Smooth muscle cell (in vitro differentiated cells): ENCODE data around the gene PKD2. TPM values are rescaled to one million over a fixed set of nuclear protein-coding genes. Genes with fewer than 3 reads are reported as not detected.

ENCODE experiments used
- DNase-seq: peaks from one replicate; lab custom pipeline; 2025; ENCODE audit not compliant: unreplicated experiment; lab: John Stamatoyannopoulos, UW
- H2AFZ ChIP-seq: fragments of 200-600 bp; sonication (generic); 2 replicates; pipeline ENCODE4 v1.6.0; 2016; ENCODE audit warnings: antibody characterized with exemption, low read depth, mild to moderate bottlenecking
- H3F3A ChIP-seq: fragments of 200-600 bp; sonication (generic); 2 replicates; pipeline ENCODE4 v1.6.0; 2017; ENCODE audit warnings: antibody characterized with exemption, low read depth
- H3K27ac ChIP-seq: fragments of 200-600 bp; sonication (generic); 2 replicates; pipeline ENCODE4 v1.5.1; 2016; ENCODE audit warnings: low read depth, mild to moderate bottlenecking
- H3K27me3 ChIP-seq: fragments of 200-600 bp; sonication (generic); 2 replicates; pipeline ENCODE4 v1.6.1; 2016; ENCODE audit warnings: low read depth, mild to moderate bottlenecking
- H3K36me3 ChIP-seq: fragments of 200-600 bp; sonication (generic); 2 replicates; pipeline ENCODE4 v1.5.1; 2016; ENCODE audit warnings: low read depth
- H3K4me1 ChIP-seq: fragments of 200-600 bp; sonication (generic); 2 replicates; pipeline ENCODE4 v1.5.1; 2016; ENCODE audit warnings: low read depth
- H3K4me2 ChIP-seq: fragments of 200-600 bp; sonication (generic); 2 replicates; pipeline ENCODE4 v1.6.0; 2016; ENCODE audit warnings: mild to moderate bottlenecking
- H3K4me3 ChIP-seq: fragments of 200-600 bp; sonication (generic); 2 replicates; pipeline ENCODE4 v1.5.1; 2016; ENCODE audit warnings: mild to moderate bottlenecking
- H3K79me2 ChIP-seq: fragments of 200-600 bp; sonication (generic); 2 replicates; pipeline ENCODE4 v1.6.0; 2016; ENCODE audit warnings: low read depth, mild to moderate bottlenecking
- H3K9ac ChIP-seq: fragments of 200-600 bp; sonication (generic); 2 replicates; pipeline ENCODE4 v1.6.0; 2016; ENCODE audit warnings: low read depth
- H3K9me3 ChIP-seq: fragments of 200-600 bp; sonication (generic); replicated peaks from 2 replicates; pipeline ENCODE4 v1.5.1; 2016; ENCODE audit warnings: low read depth
- H4K20me1 ChIP-seq: fragments of 200-600 bp; sonication (generic); 2 replicates; pipeline ENCODE4 v1.6.0; 2016; ENCODE audit warnings: low read depth
- WGBS: methylation state at CpG from one replicate; pipeline ENCODE4 v1.1.7; 2016; ENCODE audit warnings: low lambda C conversion rate; 5-methylcytosine and 5-hydroxymethylcytosine counted together
- polyA plus RNA-seq: library from polyadenylated mRNA; unstranded; fragments of >200 nt; fragmentation: Nextera tagmentation; extraction: Ambion mirVana; gene quantifications from 2 replicates; pipeline ENCODE4 v1.2.1, GENCODE V29; 2016
- total RNA-seq: library from RNA; depleted of rRNA; stranded (reverse); fragments of >200 nt; gene quantifications from 2 replicates; pipeline ENCODE4 v1.2.3, GENCODE V29; 2014
- TF ChIP-seq, protein P1 (sequence below): fragments of 200-600 bp; sonication (generic); IDR thresholded peaks from 2 replicates; pipeline ENCODE4 v1.5.1; 2017; ENCODE audit warnings: borderline replicate concordance, mild to moderate bottlenecking, antibody characterized with exemption; ENCODE audit not compliant: insufficient read depth, poor library complexity, severe bottlenecking

The PKD2 gene
- total and polyA plus RNA-seq, 2 experiments from 2014 or later = 19.8 to 41.4 TPM

DNA sequence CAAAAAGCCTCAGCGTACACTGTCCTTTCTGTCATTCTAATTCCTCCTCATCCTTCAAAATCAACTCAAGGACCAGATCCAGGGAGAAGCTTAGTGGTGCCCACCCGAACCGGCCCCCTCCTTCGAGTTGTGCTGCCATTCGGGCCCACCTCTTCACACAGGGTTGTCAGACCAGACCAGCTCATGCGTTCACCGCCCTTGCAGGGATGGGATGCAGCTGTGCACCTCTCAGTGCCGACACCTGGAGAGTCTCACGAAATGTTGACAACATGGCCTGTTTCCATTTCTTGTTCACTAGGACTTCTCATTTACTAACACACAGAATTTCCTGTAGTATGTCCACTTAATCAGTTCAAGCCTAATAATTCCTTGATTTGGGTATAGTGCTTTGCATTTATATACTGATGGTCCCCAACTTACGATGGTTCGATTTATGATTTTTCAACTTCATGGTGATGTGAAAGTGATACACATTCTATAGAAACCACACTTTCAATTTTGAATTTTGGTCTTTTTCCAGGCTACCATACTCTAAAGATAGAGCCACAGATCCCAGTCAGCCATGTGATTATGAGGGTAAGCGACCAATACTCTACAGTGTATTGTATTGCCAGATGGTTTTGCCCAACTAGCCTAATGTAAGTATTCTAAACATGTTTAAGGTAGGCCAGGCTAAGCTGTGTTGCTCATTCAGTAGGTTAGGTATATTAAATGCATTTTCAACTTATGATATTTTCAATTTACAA is 23.3 kb downstream of the PKD2 start:
- Histone ChIP-seq H3K9ac (no peak overlapping the region), H3K27me3 (no peaks in the 10 kb centered on the region), H3F3A (peaks cover 28% of the 10 kb centered on the region), H3K4me2 (no peak overlapping the region), H3K36me3 (peaks cover 2% of the 10 kb centered on the region), H3K4me3 (no peak overlapping the region), H3K79me2 (peaks cover 3% of the 10 kb centered on the region), H3K27ac (no peak overlapping the region), H3K4me1 (peaks cover 13% of the 10 kb centered on the region), H3K9me3 (peaks cover 3% of the 10 kb centered on the region), H2AFZ (no peak overlapping the region), H4K20me1 (peaks cover 15% of the 10 kb centered on the region)
- DNase-seq = no peak
- TF ChIP-seq, protein P1, sequence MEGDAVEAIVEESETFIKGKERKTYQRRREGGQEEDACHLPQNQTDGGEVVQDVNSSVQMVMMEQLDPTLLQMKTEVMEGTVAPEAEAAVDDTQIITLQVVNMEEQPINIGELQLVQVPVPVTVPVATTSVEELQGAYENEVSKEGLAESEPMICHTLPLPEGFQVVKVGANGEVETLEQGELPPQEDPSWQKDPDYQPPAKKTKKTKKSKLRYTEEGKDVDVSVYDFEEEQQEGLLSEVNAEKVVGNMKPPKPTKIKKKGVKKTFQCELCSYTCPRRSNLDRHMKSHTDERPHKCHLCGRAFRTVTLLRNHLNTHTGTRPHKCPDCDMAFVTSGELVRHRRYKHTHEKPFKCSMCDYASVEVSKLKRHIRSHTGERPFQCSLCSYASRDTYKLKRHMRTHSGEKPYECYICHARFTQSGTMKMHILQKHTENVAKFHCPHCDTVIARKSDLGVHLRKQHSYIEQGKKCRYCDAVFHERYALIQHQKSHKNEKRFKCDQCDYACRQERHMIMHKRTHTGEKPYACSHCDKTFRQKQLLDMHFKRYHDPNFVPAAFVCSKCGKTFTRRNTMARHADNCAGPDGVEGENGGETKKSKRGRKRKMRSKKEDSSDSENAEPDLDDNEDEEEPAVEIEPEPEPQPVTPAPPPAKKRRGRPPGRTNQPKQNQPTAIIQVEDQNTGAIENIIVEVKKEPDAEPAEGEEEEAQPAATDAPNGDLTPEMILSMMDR = no peak
- 91% methylated on average over 12 of the region's 12 CpGs for WGBS

DNA sequence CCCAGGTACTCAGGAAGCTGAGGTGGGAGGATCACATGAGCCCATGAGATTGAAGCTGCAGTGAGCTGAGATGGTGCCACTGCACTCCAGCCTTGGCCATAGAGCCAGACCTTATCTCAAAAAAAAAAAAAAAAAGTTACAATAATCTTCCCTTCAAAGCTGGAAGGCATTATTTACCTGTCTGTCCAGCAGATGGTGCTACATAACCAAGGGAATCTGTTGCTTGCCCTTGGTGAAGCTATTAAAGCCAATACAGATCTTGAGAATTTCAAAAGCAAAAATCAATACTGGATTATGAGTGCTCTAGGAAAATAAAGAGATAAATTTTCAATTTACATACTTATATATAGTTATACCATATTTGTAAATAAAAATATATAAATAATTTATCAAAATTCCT is 25.9 kb downstream of the PKD2 start:
- TF ChIP-seq, protein P1 = peak; percentile 69
- H3K27ac ChIP-seq = no peak overlapping the region
- peaks cover 3% of the 10 kb centered on the region for H3K79me2 ChIP-seq
- H2AFZ ChIP-seq = no peak overlapping the region
- no peak overlapping the region for H3K9ac ChIP-seq
- H4K20me1 ChIP-seq = peaks cover 15% of the 10 kb centered on the region
- H3K9me3 ChIP-seq = no peaks in the 10 kb centered on the region
- no peak overlapping the region for H3K4me2 ChIP-seq
- H3K27me3 ChIP-seq = no peaks in the 10 kb centered on the region
- H3K36me3 ChIP-seq = peaks cover 8% of the 10 kb centered on the region
- H3K4me1 ChIP-seq = peaks cover 13% of the 10 kb centered on the region
- no peak overlapping the region for H3K4me3 ChIP-seq
- peaks cover 16% of the 10 kb centered on the region for H3F3A ChIP-seq
- DNase-seq = no peak

DNA sequence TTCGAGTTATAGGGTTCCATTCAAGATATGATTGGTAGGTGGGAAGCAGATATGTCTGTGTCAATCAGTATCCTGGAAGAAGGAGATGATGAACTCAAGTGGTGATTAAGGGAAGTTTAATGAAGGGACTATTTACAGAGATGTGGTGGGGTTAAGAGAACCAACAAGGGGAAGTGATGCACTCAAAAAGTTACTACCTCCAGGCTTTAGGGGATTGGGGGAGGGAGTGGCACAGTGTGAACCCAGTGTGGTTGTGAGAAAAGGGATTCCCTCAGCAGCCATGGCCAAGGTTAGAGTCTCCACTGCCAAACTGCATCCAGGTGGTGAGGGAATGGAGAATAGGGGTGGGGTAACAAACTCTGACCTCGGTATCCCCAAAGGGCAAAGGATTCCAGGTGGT is 27.9 kb downstream of the PKD2 start:
- H3K36me3 ChIP-seq = peaks cover 18% of the 10 kb centered on the region
- H2AFZ ChIP-seq = no peak overlapping the region
- no peaks in the 10 kb centered on the region for H3K4me1 ChIP-seq
- 96% methylated on average over 2 of the region's 2 CpGs for WGBS
- H3K27ac ChIP-seq = no peak overlapping the region
- DNase-seq = no peak
- no peak overlapping the region for H3K9ac ChIP-seq
- H3K9me3 ChIP-seq = no peaks in the 10 kb centered on the region
- TF ChIP-seq, protein P1 = no peak
- no peak overlapping the region for H3K4me3 ChIP-seq
- H3F3A ChIP-seq = no peaks in the 10 kb centered on the region
- H3K4me2 ChIP-seq = no peak overlapping the region
- peaks cover 3% of the 10 kb centered on the region for H3K79me2 ChIP-seq
- H4K20me1 ChIP-seq = peaks cover 5% of the 10 kb centered on the region
- H3K27me3 ChIP-seq = no peaks in the 10 kb centered on the region

DNA sequence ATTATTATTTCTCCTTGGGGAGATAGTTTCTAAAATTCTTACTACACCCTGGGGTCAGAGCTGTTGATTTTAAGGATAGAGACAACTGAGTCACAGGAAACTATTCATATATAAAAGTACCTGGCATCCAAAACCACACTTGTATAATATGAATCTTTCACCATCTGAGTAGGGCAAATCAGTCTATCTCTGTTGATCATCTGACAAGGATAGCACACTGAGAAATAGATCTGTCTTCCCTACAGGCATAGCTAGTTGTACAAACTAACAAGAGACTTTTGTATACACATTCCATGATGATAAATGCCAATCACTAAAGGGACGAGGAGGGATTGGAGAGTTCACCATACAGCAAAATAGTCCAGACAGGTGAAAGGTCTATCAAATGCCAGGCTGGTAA is 30.0 kb downstream of the PKD2 start:
- Histone ChIP-seq H4K20me1 (peaks cover 5% of the 10 kb centered on the region), H3K27me3 (no peaks in the 10 kb centered on the region), H3K4me1 (no peaks in the 10 kb centered on the region), H2AFZ (no peak overlapping the region), H3F3A (no peaks in the 10 kb centered on the region), H3K36me3 (peaks cover 18% of the 10 kb centered on the region), H3K4me2 (no peak overlapping the region), H3K79me2 (no peaks in the 10 kb centered on the region), H3K27ac (no peak overlapping the region), H3K9ac (no peak overlapping the region), H3K4me3 (no peak overlapping the region), H3K9me3 (no peaks in the 10 kb centered on the region)
- 93% methylated on average over 1 of the region's 1 CpG for WGBS
- TF ChIP-seq, protein P1 = no peak
- DNase-seq = no peak
